Stimulated activated CD8-positive, alpha-beta memory T cell treated with anti-CD3 and anti-CD28 coated beads, Interleukin-12 subunit alpha, Interleukin-12 subunit beta, amount 100 ng/mL, for 1 hour (primary cell): Measurements from ENCODE around the gene BANK1.

Source experiments
- DNase-seq: peaks from one replicate; pipeline ENCODE4 v3.0.0-alpha.2; 2020; ENCODE audit warnings: low read depth

BANK1 gene

GRCh38 chr4:101960431-101960830 is 169.9 kb downstream of the BANK1 start:
- no peak for DNase-seq

GRCh38 chr4:101961144-101961543 is 170.6 kb downstream of the BANK1 start:
- DNase-seq: no peak

GRCh38 chr4:101967697-101968346 is 177.3 kb downstream of the BANK1 start:
- DNase-seq: no peak

- DNase-seq: no peak
These were observed 177.8 kb downstream of the BANK1 start for GRCh38 chr4:101968364-101968763.

GRCh38 chr4:101969965-101970364 is 179.4 kb downstream of the BANK1 start:
- DNase-seq: no peak

- DNase-seq: no peak
These were observed 180.1 kb downstream of the BANK1 start for GRCh38 chr4:101970547-101971155.

- DNase-seq: no peak
These were observed 182.3 kb downstream of the BANK1 start for GRCh38 chr4:101972791-101973190.

- no peak for DNase-seq
These were observed 182.8 kb downstream of the BANK1 start for GRCh38 chr4:101973361-101973760.

- DNase-seq: no peak
These were observed 186.5 kb downstream of the BANK1 start for GRCh38 chr4:101977076-101977475.

- DNase-seq: no peak
These were observed 191.2 kb downstream of the BANK1 start for GRCh38 chr4:101981756-101982155.

GRCh38 chr4:101983835-101984234 is 193.3 kb downstream of the BANK1 start:
- DNase-seq: no peak

- no peak for DNase-seq
These were observed 197.2 kb downstream of the BANK1 start for GRCh38 chr4:101987623-101988243.

- no peak for DNase-seq
These were observed 199.0 kb downstream of the BANK1 start for GRCh38 chr4:101989551-101989950.

GRCh38 chr4:101992446-101992845 is 201.9 kb downstream of the BANK1 start:
- DNase-seq: no peak

GRCh38 chr4:101993002-101993841 is 202.7 kb downstream of the BANK1 start:
- DNase-seq: no peak

GRCh38 chr4:101993842-101994775 is 203.6 kb downstream of the BANK1 start:
- no peak for DNase-seq

GRCh38 chr4:102007959-102008425 is 217.5 kb downstream of the BANK1 start:
- DNase-seq: no peak

GRCh38 chr4:102008711-102009110 is 218.2 kb downstream of the BANK1 start:
- DNase-seq: no peak

- DNase-seq: no peak
These were observed 231.8 kb downstream of the BANK1 start for GRCh38 chr4:102022343-102022742.

- no peak for DNase-seq
These were observed 237.4 kb downstream of the BANK1 start for GRCh38 chr4:102027961-102028360.

GRCh38 chr4:102031406-102031805 is 240.9 kb downstream of the BANK1 start:
- no peak for DNase-seq
